ENCODE measurements around the gene ETV7.

Gene ETV7

DNA sequence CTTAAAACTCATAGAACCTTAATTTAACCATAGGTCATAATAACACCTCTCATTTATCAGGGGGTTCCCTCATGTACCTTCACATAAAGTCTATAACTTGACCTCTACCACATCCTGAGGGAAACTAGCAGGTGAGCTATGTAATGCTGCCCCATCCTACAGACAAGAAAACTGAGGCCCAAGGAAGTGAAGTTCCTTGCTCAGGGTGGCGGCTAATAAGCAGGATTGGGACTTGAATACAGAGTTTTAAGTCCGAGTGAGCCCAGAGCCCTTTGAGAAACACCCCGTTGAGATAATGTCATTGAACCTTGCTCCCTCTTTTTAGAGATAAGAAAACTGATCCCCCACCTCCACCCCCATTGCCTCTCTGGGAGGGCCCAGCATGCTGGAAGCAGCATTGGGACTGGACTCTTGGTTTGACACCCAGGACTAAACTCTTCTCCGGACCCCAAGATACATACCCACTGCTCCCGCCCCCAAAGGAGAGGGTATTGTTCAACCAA lies 51.2 kb downstream of the ETV7 start:
- no peak for TF ChIP-seq OSR1 (CRISPR knock-in tag; IDR thresholded peaks at IDR 0.05)
- no peak for TF ChIP-seq ZNF565 (CRISPR knock-in tag; conservative IDR thresholded peaks at IDR 0.05; ENCODE audit: low read depth)
- no peak for TF ChIP-seq TCF4 (CRISPR knock-in tag; IDR thresholded peaks at IDR 0.05; ENCODE audit: borderline replicate concordance)
- TF ChIP-seq, protein P1, sequence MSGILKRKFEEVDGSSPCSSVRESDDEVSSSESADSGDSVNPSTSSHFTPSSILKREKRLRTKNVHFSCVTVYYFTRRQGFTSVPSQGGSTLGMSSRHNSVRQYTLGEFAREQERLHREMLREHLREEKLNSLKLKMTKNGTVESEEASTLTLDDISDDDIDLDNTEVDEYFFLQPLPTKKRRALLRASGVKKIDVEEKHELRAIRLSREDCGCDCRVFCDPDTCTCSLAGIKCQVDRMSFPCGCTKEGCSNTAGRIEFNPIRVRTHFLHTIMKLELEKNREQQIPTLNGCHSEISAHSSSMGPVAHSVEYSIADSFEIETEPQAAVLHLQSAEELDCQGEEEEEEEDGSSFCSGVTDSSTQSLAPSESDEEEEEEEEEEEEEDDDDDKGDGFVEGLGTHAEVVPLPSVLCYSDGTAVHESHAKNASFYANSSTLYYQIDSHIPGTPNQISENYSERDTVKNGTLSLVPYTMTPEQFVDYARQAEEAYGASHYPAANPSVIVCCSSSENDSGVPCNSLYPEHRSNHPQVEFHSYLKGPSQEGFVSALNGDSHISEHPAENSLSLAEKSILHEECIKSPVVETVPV (CRISPR knock-in tag; IDR thresholded peaks at IDR 0.05), result no peak
- TF ChIP-seq SNAI2 (CRISPR knock-in tag; IDR thresholded peaks at IDR 0.05), result no peak
- TF ChIP-seq, protein P2, sequence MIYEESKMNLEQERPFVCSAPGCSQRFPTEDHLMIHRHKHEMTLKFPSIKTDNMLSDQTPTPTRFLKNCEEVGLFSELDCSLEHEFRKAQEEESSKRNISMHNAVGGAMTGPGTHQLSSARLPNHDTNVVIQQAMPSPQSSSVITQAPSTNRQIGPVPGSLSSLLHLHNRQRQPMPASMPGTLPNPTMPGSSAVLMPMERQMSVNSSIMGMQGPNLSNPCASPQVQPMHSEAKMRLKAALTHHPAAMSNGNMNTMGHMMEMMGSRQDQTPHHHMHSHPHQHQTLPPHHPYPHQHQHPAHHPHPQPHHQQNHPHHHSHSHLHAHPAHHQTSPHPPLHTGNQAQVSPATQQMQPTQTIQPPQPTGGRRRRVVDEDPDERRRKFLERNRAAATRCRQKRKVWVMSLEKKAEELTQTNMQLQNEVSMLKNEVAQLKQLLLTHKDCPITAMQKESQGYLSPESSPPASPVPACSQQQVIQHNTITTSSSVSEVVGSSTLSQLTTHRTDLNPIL (CRISPR knock-in tag; IDR thresholded peaks at IDR 0.05; ENCODE audit: low read depth), result no peak
- TF ChIP-seq ZFP3 (CRISPR knock-in tag; IDR thresholded peaks at IDR 0.05), result no peak
- no peak for TF ChIP-seq ZNF8 (CRISPR knock-in tag; IDR thresholded peaks at IDR 0.05)
- TF ChIP-seq ZNF70 (CRISPR knock-in tag; IDR thresholded peaks at IDR 0.05), result no peak
- no peak for TF ChIP-seq CSDC2 (CRISPR knock-in tag; IDR thresholded peaks at IDR 0.05)
- no peak for TF ChIP-seq RARB (CRISPR knock-in tag; IDR thresholded peaks at IDR 0.05)
- TF ChIP-seq TOX (CRISPR knock-in tag; IDR thresholded peaks at IDR 0.05; ENCODE audit: borderline replicate concordance), result no peak
- no peak for TF ChIP-seq ISL1 (CRISPR knock-in tag; IDR thresholded peaks at IDR 0.05)
- TF ChIP-seq ZFP30 (CRISPR knock-in tag; IDR thresholded peaks at IDR 0.05), result no peak
- TF ChIP-seq PPARA (CRISPR knock-in tag; IDR thresholded peaks at IDR 0.05; ENCODE audit: borderline replicate concordance), result no peak
- no peak for TF ChIP-seq ARNTL (CRISPR knock-in tag; IDR thresholded peaks at IDR 0.05; ENCODE audit: borderline replicate concordance, low read depth)
- TF ChIP-seq BACH2 (CRISPR knock-in tag; IDR thresholded peaks at IDR 0.05; ENCODE audit: borderline replicate concordance), result no peak
- TF ChIP-seq, protein P3, sequence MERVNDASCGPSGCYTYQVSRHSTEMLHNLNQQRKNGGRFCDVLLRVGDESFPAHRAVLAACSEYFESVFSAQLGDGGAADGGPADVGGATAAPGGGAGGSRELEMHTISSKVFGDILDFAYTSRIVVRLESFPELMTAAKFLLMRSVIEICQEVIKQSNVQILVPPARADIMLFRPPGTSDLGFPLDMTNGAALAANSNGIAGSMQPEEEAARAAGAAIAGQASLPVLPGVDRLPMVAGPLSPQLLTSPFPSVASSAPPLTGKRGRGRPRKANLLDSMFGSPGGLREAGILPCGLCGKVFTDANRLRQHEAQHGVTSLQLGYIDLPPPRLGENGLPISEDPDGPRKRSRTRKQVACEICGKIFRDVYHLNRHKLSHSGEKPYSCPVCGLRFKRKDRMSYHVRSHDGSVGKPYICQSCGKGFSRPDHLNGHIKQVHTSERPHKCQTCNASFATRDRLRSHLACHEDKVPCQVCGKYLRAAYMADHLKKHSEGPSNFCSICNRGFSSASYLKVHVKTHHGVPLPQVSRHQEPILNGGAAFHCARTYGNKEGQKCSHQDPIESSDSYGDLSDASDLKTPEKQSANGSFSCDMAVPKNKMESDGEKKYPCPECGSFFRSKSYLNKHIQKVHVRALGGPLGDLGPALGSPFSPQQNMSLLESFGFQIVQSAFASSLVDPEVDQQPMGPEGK (CRISPR knock-in tag; IDR thresholded peaks at IDR 0.05; ENCODE audit: borderline replicate concordance), result no peak
- TF ChIP-seq ESRRG (CRISPR knock-in tag; IDR thresholded peaks at IDR 0.05), result no peak
- TF ChIP-seq, protein P4, sequence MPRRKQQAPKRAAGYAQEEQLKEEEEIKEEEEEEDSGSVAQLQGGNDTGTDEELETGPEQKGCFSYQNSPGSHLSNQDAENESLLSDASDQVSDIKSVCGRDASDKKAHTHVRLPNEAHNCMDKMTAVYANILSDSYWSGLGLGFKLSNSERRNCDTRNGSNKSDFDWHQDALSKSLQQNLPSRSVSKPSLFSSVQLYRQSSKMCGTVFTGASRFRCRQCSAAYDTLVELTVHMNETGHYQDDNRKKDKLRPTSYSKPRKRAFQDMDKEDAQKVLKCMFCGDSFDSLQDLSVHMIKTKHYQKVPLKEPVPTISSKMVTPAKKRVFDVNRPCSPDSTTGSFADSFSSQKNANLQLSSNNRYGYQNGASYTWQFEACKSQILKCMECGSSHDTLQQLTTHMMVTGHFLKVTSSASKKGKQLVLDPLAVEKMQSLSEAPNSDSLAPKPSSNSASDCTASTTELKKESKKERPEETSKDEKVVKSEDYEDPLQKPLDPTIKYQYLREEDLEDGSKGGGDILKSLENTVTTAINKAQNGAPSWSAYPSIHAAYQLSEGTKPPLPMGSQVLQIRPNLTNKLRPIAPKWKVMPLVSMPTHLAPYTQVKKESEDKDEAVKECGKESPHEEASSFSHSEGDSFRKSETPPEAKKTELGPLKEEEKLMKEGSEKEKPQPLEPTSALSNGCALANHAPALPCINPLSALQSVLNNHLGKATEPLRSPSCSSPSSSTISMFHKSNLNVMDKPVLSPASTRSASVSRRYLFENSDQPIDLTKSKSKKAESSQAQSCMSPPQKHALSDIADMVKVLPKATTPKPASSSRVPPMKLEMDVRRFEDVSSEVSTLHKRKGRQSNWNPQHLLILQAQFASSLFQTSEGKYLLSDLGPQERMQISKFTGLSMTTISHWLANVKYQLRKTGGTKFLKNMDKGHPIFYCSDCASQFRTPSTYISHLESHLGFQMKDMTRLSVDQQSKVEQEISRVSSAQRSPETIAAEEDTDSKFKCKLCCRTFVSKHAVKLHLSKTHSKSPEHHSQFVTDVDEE (CRISPR knock-in tag; IDR thresholded peaks at IDR 0.05), result no peak
- ATAC-seq, result no peak

DNA sequence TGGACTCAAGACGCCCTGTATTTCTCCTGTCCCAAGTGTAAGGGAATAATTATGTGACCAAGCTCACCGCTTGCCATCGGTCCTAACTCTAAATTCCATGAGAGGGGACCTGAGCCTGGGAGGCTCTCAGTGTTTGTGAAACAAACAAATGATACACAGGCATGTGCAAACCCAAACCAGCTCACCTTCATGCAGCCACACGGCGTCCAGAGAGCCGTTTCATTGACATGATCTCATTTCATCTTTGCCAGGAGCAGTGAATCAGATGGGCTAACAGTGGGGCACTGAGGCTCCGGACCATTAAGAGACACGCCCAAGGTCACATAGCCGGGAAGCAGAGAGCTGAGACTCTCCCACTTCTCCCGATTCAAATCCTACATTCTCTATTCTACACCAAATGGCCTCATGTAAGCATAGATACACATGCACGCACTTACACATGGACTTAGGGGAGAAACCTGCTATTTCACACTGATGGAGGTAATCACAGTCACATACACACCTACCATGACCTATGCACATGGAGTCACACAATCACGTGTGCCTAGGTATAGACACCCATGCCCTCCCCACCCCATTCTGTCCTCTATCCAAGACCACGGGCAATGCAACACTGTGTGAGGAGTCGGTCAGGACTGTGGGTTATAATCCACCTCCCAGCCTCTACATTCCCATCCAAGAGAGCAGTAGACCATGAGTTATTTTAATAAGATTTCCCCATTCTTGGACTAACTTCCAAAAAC lies 51.8 kb downstream of the ETV7 start:
- TF ChIP-seq ISL1 (CRISPR knock-in tag; IDR thresholded peaks at IDR 0.05) (no peak), ZC3H10 (CRISPR knock-in tag; IDR thresholded peaks at IDR 0.05) (no peak), OSR1 (CRISPR knock-in tag; IDR thresholded peaks at IDR 0.05) (no peak), GLIS3 (CRISPR knock-in tag; IDR thresholded peaks at IDR 0.05) (no peak)
- TF ChIP-seq, protein P1 (CRISPR knock-in tag; IDR thresholded peaks at IDR 0.05), result no peak
- ATAC-seq, result no peak
